Thoracic aorta (tissue), 2 donors: Measurements from ENCODE around the gene RPTOR. TPM values are rescaled to one million over a fixed set of nuclear protein-coding genes. Genes with fewer than 3 reads are reported as not detected.
"Not testable (repeated sequence)": the region's sequence is repeated elsewhere in the genome, so short reads cannot be mapped to it uniquely, and the experiment has no call there.

Experiments
- ATAC-seq: fragments of 150-250 bp; one replicate; pipeline ENCODE4 v1.8.0; 2017; ENCODE audit warnings: low read depth; ENCODE audit not compliant: insufficient number of reproducible peaks, low FRiP score
- DNase-seq: peaks from one replicate; pipeline ENCODE4 v3.0.0-alpha.2; 2020; ENCODE audit warnings: low spot score
- H3K27ac ChIP-seq, 2 donors: fragments of 200-600 bp; sonication (generic); 1 replicate in 1 of 2; 2 replicates in 1 of 2; pipeline ENCODE4 v1.5.1; 2016; ENCODE audit warnings: mild to moderate bottlenecking in 2 of 2, moderate library complexity in 2 of 2
- H3K27me3 ChIP-seq: fragments of 200-600 bp; sonication (generic); replicated peaks from 2 replicates; pipeline ENCODE4 v1.6.0; 2016; ENCODE audit warnings: mild to moderate bottlenecking; ENCODE audit not compliant: insufficient read depth
- H3K36me3 ChIP-seq: fragments of 200-600 bp; sonication (generic); one replicate; pipeline ENCODE4 v1.5.1; 2016
- H3K4me1 ChIP-seq, 2 donors: fragments of 200-600 bp; sonication (generic); 1 replicate in 1 of 2; 2 replicates in 1 of 2; pipeline versions ENCODE4 v1.5.1 to v1.6.0; 2016; ENCODE audit warnings: low read depth in 2 of 2, mild to moderate bottlenecking in 1 of 2; ENCODE audit not compliant: control insufficient read depth in 1 of 2
- H3K4me3 ChIP-seq: fragments of 200-600 bp; sonication (generic); 2 replicates; pipeline ENCODE4 v1.5.1; 2016; ENCODE audit warnings: mild to moderate bottlenecking
- H3K9me3 ChIP-seq: fragments of 200-600 bp; sonication (generic); 2 replicates; pipeline ENCODE4 v1.5.1; 2016
- total RNA-seq, 2 donors: library from RNA; depleted of rRNA; stranded (reverse); fragments of >200 nt; gene quantifications; one replicate each; pipeline versions ENCODE4 v1.1.0 to v1.2.3, GENCODE V29; 2016
- TF ChIP-seq, protein P1 (sequence below): fragments of 200-600 bp; sonication (generic); IDR thresholded peaks from one replicate; pipeline ENCODE4 v1.5.1; 2019; ENCODE audit warnings: antibody characterized with exemption

Gene RPTOR
- total RNA-seq, 2 donors from 2014 or later: 42.0 to 47.4 TPM

DNA sequence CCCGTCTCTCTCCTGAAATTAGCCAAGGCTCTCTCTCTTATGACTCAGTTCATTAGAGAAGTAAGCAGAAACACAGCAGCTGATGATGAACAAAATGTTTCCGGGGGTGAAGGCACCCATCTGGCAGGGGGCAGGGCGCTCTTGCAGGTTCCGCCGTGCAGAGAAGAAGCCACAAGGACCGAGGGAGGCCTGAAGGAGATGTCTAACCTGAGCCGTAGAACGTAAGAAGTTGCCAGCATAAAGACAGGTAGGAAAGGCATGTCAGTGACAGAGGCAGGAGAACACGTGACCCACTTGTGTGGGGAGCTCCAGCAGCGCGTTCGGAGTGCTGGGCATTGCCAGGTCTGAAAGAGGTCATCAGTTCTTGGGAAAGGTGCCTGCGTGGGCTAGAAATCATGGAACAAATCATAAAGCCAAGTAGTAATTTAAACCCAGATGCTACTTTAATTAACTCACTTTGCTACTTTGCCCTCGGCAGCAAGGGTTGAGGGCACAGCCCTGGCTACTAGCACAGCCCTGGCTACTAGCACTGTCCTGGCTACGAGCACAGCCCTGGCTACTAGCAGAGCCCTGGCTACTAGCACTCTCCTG, 198.6 kb downstream of the RPTOR start:
- H3K4me1 ChIP-seq: no peaks in the 10 kb centered on the region
- no peak overlapping the region for H3K27ac ChIP-seq
- no peak overlapping the region for H3K4me3 ChIP-seq
- H3K36me3 ChIP-seq: no peaks in the 10 kb centered on the region
- ATAC-seq (no peak), DNase-seq (no peak)
- H3K27me3 ChIP-seq: no peaks in the 10 kb centered on the region
- TF ChIP-seq, protein P1, sequence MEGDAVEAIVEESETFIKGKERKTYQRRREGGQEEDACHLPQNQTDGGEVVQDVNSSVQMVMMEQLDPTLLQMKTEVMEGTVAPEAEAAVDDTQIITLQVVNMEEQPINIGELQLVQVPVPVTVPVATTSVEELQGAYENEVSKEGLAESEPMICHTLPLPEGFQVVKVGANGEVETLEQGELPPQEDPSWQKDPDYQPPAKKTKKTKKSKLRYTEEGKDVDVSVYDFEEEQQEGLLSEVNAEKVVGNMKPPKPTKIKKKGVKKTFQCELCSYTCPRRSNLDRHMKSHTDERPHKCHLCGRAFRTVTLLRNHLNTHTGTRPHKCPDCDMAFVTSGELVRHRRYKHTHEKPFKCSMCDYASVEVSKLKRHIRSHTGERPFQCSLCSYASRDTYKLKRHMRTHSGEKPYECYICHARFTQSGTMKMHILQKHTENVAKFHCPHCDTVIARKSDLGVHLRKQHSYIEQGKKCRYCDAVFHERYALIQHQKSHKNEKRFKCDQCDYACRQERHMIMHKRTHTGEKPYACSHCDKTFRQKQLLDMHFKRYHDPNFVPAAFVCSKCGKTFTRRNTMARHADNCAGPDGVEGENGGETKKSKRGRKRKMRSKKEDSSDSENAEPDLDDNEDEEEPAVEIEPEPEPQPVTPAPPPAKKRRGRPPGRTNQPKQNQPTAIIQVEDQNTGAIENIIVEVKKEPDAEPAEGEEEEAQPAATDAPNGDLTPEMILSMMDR: no peak
- no peaks in the 10 kb centered on the region for H3K9me3 ChIP-seq

DNA sequence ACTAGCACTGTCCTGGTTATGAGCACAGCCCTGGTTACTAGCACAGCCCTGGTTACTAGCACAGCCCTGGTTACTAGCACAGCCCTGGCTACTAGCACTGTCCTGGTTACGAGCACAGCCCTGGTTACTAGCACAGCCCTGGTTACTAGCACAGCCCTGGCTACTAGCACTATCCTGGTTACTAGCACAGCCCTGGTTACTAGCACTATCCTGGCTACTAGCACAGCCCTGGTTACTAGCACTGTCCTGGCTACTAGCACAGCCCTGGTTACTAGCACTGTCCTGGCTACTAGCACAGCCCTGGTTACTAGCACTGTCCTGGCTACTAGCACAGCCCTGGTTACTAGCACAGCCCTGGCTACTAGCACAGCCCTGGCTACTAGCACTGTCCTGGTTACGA, 199.3 kb downstream of the RPTOR start:
- ATAC-seq, H3K27ac ChIP-seq, DNase-seq, H3K36me3 ChIP-seq, H3K4me1 ChIP-seq, H3K4me3 ChIP-seq, H3K27me3 ChIP-seq, H3K9me3 ChIP-seq: not testable (repeated sequence)

DNA sequence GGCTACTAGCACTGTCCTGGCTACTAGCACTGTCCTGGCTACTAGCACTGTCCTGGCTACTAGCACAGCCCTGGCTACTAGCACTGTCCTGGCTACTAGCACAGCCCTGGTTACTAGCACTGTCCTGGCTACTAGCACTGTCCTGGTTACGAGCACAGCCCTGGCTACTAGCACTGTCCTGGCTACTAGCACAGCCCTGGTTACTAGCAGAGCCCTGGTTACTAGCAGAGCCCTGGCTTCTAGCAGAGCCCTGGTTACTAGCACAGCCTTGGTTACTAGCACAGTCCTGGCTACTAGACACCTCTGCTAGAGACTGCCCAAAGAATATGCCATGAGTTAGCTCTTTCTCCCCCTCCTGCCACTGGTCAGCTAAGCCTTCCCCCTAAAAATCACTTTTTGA, 200.1 kb downstream of the RPTOR start:
- not testable (repeated sequence) for H3K27ac ChIP-seq, H3K9me3 ChIP-seq, DNase-seq, H3K27me3 ChIP-seq, H3K36me3 ChIP-seq, H3K4me3 ChIP-seq, H3K4me1 ChIP-seq, ATAC-seq

DNA sequence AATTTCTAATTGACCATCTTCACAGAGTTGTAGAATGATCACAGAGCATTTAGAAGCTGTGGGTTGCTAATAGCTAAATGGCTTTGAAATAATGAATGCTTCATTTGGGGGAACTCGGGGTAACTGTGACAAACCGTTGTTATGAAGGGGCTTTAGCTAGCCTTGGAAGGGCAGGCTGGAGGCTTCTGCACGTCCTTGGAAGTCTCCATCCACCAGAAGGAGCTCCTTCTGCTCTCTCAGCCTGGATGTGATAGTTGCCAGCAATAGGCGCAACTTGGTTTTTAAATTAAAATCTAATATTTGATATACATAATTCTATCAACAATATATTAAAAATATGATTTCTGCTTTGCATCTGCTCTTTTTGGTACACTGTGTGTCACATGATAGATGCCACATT, 200.5 kb downstream of the RPTOR start:
- Histone ChIP-seq H3K27ac (no peak overlapping the region), H3K9me3 (no peaks in the 10 kb centered on the region), H3K4me3 (no peak overlapping the region), H3K36me3 (no peaks in the 10 kb centered on the region), H3K27me3 (no peaks in the 10 kb centered on the region), H3K4me1 (no peaks in the 10 kb centered on the region)
- no peak for DNase-seq
- ATAC-seq: no peak
- TF ChIP-seq, protein P1: no peak

DNA sequence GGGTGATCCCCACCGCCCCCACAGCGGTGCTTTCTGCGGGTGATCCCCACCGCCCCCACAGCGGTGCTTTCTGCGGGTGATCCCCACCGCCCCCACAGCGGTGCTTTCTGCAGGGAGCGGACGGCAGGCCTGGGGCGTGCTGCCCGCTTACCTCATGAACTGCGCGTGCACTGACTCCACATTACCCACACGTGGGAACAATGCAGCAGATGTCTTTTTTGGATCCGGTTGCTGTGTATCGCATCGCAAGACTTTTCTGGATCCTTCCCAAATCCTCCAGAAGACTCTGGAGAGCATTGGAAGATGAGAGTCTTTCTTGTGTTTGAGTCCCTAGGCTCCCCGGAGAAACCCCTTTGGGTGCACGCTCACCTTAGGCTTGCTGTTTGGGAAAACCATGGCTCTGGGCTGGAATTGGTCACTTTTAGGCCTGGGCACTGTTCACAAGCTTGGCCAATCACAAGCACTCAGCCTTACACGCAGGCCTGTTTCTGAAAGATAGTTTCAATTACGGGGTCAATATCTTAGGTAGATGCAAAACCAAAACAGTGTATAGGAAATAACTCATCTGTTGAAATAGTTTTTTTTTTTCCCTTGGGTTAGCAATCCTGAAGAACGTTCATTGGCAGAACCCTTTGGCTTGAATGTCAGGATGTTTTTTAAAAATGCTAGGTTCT, 201.8 kb downstream of the RPTOR start:
- TF ChIP-seq, protein P1: no peak
- Histone ChIP-seq H3K4me1 (no peaks in the 10 kb centered on the region), H3K27ac (no peak overlapping the region), H3K27me3 (no peaks in the 10 kb centered on the region), H3K4me3 (no peak overlapping the region), H3K36me3 (no peaks in the 10 kb centered on the region), H3K9me3 (no peaks in the 10 kb centered on the region)
- no peak for ATAC-seq
- no peak for DNase-seq

DNA sequence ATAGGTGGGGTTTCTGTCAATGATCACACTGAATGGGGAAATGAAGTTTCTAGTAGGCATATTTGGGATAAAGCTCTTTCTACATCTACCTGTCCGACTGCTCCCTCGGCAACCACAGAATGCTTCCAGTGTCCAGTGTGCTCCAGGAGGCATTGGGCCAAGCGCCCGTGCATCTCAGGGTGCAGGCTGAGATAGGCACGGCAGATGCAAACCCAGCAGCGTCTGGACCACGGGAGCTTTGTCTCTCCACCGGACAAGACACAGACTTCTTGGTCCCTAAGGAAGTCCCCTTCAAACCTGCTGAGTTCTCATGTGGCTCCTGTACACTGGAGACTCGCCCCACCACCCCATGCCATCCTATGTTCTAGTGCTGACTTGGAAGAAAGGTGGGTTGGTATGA, 202.8 kb downstream of the RPTOR start:
- H3K4me1 ChIP-seq: no peaks in the 10 kb centered on the region
- H3K36me3 ChIP-seq: no peaks in the 10 kb centered on the region
- no peaks in the 10 kb centered on the region for H3K27me3 ChIP-seq
- no peak overlapping the region for H3K27ac ChIP-seq
- no peaks in the 10 kb centered on the region for H3K9me3 ChIP-seq
- TF ChIP-seq, protein P1: no peak
- H3K4me3 ChIP-seq: no peak overlapping the region
- no peak for DNase-seq
- ATAC-seq: no peak
